ENCODE measurements around the gene CLIC3.

CLIC3 gene

DNA sequence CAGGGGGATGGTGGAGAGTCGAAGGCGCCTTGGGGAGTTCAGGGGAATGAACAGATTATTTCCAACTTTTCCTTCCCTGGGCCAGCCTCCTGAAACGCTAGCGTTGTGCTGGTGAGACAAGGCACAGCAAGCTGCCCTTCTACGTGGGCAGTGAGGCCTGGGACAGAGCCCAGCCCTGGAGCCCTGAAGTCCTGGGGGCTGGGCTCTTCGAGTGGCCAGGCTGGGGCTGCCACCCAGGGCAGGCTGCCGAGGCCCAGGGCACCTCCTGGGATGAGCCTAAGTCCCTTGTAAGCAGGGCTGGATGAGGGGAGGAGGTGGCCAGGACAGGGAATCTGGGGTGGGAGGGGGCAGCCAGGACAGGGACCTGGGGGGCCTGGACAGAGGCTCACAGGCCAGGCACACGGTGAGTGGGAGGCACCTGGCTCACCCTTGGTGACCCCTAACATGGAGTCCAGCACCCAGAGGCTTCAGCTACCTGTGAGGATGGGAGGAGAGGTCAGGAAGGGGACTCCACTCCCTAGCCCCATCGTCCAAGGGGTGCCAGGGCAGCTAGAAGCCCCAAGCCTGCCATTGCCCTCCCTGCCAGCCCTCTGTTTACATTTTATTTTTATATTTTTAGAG lies 45.6 kb downstream of the CLIC3 start:
- DNase-seq = no peak

- peak; percentile 98 for DNase-seq
These were observed 46.3 kb downstream of the CLIC3 start for GRCh38 chr9:136949817-136950655.

DNA sequence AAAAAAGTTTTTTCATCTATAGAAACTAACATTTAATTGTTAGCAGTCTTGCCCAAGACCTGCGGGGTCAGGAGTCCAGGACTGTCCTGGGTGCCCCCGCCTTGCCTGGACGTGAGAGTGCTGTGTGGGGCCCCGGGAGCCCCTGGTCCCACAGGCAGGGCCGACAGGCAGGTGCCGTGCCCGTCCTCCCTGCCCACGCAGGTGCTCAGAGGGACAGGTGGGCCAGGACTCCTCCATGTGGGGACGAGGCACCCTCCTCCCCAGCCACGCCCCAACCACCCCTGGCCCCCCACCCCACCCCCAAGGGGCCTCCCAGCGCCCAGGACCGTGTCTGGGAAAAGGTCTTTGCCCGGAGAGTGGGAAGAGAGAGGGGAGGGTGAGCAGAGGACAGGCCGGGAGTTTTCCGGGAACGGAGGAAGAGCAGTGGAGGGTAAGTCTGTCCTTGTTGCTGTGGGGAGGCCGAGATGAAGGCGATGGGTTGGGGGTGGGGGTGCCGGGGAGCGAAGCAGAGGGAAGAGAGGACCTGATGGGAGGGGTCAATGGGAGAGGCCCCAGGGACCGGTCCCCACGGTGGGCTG lies 47.0 kb downstream of the CLIC3 start:
- no peak for DNase-seq

GRCh38 chr9:136947955-136948510 lies 48.3 kb downstream of the CLIC3 start:
- no peak for DNase-seq

DNA sequence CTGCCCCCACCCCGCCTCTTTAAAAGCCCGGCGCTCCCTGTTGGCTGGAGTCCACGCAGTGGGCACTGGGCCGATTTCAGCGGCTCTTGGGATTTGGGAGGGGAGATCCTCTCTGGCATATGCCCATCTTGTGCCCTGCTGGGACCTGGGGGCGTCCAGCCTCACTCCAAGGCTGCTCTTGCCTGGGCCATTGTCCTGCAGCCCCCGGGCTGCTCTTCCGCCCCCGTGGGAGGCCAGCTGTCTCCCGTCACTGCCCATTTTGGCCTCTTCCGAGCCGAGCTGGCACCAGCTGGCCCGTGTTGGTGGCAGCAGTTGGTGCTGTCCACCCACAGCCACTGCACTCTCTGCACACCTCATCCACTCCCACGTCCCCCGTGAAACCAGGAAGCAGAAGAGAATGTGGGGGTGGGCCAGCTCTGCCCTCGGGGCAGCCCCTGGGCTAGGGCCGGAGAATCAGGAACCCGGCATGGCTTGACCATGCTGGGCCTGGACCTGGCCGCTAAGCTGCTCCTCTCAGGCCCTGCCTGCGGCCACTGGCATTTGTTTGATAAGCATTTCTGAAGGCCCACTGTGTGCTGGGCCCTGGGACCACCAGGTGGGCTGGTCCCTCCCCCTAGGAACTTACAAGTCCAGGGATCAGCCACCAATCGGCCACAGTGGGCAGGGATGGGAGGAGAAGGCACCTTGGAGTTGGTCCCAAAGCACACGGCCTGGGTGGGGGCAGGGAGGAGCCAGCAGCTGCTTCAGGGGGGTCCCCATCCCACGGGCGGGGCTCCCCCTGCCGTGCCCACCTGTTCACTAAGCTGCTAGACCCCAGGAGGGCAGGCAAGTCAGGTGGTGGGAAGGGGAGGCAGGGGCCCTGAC lies 49.1 kb downstream of the CLIC3 start:
- DNase-seq = no peak

DNA sequence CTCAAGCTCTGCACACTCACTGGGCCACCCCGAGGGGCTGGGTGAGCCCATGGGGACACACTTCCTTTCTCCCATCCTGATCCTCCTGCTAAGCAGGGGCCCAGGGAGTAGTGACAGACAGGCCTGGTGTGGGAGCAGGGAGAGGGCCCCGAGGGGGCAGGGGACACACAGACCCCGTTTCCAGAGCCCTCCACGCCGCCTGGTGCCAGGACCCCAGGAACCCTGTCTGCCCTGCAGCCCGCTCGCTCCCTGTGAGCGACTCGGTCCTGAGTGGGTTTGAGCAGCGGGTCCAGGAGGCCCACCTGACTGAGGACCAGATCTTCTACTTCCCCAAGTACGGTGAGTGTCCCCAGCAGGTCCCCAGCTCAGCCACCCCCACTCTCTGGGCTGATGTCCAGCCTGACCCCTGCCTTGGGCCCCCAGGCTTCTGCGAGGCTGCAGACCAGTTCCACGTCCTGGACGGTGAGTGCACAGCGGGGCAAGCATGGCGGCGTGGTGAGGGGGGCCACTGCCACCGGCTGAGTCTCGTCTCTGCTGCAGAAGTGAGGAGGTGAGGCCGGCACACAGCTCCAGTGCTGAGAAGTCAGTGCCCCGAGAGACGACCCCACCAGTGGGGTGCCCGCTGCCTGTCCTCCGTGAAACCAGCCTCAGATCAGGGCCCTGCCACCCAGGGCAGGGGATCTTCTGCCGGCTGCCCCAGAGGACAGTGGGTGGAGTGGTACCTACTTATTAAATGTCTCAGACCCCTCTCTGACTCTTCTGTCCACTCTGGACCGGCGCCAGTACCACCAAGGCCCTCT lies 49.9 kb downstream of the CLIC3 start:
- DNase-seq = no peak

DNA sequence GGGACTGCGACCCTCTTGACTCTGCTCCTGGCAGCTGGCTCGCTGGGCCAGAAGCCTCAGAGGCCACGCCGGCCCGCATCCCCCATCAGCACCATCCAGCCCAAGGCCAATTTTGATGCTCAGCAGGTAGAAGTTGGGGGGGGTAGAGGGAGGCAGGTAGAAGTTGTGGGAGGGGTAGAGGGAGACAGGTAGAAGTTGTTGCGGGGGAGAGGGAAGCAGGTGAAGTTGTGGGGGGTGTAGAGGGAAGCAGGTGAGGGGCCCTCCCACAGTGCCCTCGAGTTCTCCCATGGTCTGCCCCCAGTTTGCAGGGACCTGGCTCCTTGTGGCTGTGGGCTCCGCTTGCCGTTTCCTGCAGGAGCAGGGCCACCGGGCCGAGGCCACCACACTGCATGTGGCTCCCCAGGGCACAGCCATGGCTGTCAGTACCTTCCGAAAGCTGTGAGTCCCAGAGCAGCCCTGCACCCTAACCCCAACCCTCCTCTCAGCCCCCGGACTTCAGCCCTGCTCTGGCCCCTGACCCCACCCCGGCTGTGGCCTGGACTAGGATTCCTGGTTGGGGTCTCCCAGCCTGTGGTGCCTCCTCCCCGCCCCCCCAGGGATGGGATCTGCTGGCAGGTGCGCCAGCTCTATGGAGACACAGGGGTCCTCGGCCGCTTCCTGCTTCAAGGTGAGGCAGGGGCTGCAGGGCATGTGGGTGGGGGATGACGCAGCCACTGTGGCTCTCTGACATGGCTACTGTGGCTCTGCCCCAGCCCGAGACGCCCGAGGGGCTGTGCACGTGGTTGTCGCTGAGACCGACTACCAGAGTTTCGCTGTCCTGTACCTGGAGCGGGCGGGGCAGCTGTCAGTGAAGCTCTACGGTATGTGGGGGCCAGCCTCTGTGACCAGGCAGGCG lies 50.8 kb downstream of the CLIC3 start:
- DNase-seq = no peak

Data from stimulated activated CD4-positive, alpha-beta T cell treated with anti-CD3 and anti-CD28 coated beads, Interleukin-4, amount 100 ng/mL, for 1 hour (primary cell).